ENCODE results near the gene CD28.
"Not testable (repeated sequence)": the region's sequence is repeated elsewhere in the genome, so short reads cannot be mapped to it uniquely, and the experiment has no call there.

CD28 gene

GRCh38 chr2:203692031-203692710 is 14.3 kb upstream of the CD28 start:
- DNase-seq = no peak
- no peak for TF ChIP-seq POLR2A (IDR thresholded peaks at IDR 0.05; ENCODE audit: low read length)
- no peak for TF ChIP-seq GATA1 (IDR thresholded peaks at IDR 0.05; ENCODE audit: low read depth, low read length)

- DNase-seq = no peak
- TF ChIP-seq POLR2A (IDR thresholded peaks at IDR 0.05; ENCODE audit: low read length) (no peak), GATA1 (IDR thresholded peaks at IDR 0.05; ENCODE audit: low read depth, low read length) (no peak)
Measured at GRCh38 chr2:203693242-203693879, 13.1 kb upstream of the CD28 start.

- no peak for DNase-seq
- TF ChIP-seq POLR2A (IDR thresholded peaks at IDR 0.05; ENCODE audit: low read length) (no peak), GATA1 (IDR thresholded peaks at IDR 0.05; ENCODE audit: low read depth, low read length) (no peak)
Measured at GRCh38 chr2:203694191-203694590, 12.2 kb upstream of the CD28 start.

GRCh38 chr2:203697190-203697589 is 9.2 kb upstream of the CD28 start:
- no peak for DNase-seq
- TF ChIP-seq POLR2A (IDR thresholded peaks at IDR 0.05; ENCODE audit: low read length) (no peak), GATA1 (IDR thresholded peaks at IDR 0.05; ENCODE audit: low read depth, low read length) (no peak)

- DNase-seq = not testable (repeated sequence)
Measured at GRCh38 chr2:203697763-203698162, 8.7 kb upstream of the CD28 start.

- not testable (repeated sequence) for DNase-seq
Measured at GRCh38 chr2:203698410-203698809, 8.0 kb upstream of the CD28 start.

GRCh38 chr2:203704430-203704829 is 2.0 kb upstream of the CD28 start:
- TF ChIP-seq GATA1 (IDR thresholded peaks at IDR 0.05; ENCODE audit: low read depth, low read length) (no peak), POLR2A (IDR thresholded peaks at IDR 0.05; ENCODE audit: low read length) (no peak)

GRCh38 chr2:203705178-203705577 is 1.3 kb upstream of the CD28 start:
- no peak for TF ChIP-seq GATA1 (IDR thresholded peaks at IDR 0.05; ENCODE audit: low read depth, low read length)
- no peak for TF ChIP-seq POLR2A (IDR thresholded peaks at IDR 0.05; ENCODE audit: low read length)
- no peak for DNase-seq

More at GRCh38 chr2:203704430-203704829, 2.0 kb upstream of the CD28 start:
- DNase-seq = no peak

- DNase-seq = no peak
- TF ChIP-seq GATA1 (IDR thresholded peaks at IDR 0.05; ENCODE audit: low read depth, low read length) (no peak), POLR2A (IDR thresholded peaks at IDR 0.05; ENCODE audit: low read length) (no peak)
Measured at GRCh38 chr2:203707530-203707929, 1.1 kb downstream of the CD28 start.

- DNase-seq = no peak
- TF ChIP-seq POLR2A (IDR thresholded peaks at IDR 0.05; ENCODE audit: low read length) = no peak
- no peak for TF ChIP-seq GATA1 (IDR thresholded peaks at IDR 0.05; ENCODE audit: low read depth, low read length)
Measured at GRCh38 chr2:203708846-203709396, 2.5 kb downstream of the CD28 start.

- no peak for DNase-seq
- no peak for TF ChIP-seq GATA1 (IDR thresholded peaks at IDR 0.05; ENCODE audit: low read depth, low read length)
- TF ChIP-seq POLR2A (IDR thresholded peaks at IDR 0.05; ENCODE audit: low read length) = no peak
Measured at GRCh38 chr2:203709416-203710040, 3.1 kb downstream of the CD28 start.

- DNase-seq = no peak
- TF ChIP-seq POLR2A (IDR thresholded peaks at IDR 0.05; ENCODE audit: low read length) = no peak
- TF ChIP-seq GATA1 (IDR thresholded peaks at IDR 0.05; ENCODE audit: low read depth, low read length) = no peak
Measured at GRCh38 chr2:203710226-203710625, 3.8 kb downstream of the CD28 start.

GRCh38 chr2:203710952-203711351 is 4.5 kb downstream of the CD28 start:
- no peak for DNase-seq
- TF ChIP-seq GATA1 (IDR thresholded peaks at IDR 0.05; ENCODE audit: low read depth, low read length) = no peak
- TF ChIP-seq POLR2A (IDR thresholded peaks at IDR 0.05; ENCODE audit: low read length) = no peak

GRCh38 chr2:203711399-203711798 is 5.0 kb downstream of the CD28 start:
- TF ChIP-seq POLR2A (IDR thresholded peaks at IDR 0.05; ENCODE audit: low read length) = no peak
- TF ChIP-seq GATA1 (IDR thresholded peaks at IDR 0.05; ENCODE audit: low read depth, low read length) = no peak

GRCh38 chr2:203713381-203713780 is 6.9 kb downstream of the CD28 start:
- no peak for DNase-seq
- no peak for TF ChIP-seq POLR2A (IDR thresholded peaks at IDR 0.05; ENCODE audit: low read length)
- TF ChIP-seq GATA1 (IDR thresholded peaks at IDR 0.05; ENCODE audit: low read depth, low read length) = no peak

More at GRCh38 chr2:203711399-203711798, 5.0 kb downstream of the CD28 start:
- no peak for DNase-seq

Data from erythroblast (primary cell).